Measurements from ENCODE around the gene TMEM183A.

DNA sequence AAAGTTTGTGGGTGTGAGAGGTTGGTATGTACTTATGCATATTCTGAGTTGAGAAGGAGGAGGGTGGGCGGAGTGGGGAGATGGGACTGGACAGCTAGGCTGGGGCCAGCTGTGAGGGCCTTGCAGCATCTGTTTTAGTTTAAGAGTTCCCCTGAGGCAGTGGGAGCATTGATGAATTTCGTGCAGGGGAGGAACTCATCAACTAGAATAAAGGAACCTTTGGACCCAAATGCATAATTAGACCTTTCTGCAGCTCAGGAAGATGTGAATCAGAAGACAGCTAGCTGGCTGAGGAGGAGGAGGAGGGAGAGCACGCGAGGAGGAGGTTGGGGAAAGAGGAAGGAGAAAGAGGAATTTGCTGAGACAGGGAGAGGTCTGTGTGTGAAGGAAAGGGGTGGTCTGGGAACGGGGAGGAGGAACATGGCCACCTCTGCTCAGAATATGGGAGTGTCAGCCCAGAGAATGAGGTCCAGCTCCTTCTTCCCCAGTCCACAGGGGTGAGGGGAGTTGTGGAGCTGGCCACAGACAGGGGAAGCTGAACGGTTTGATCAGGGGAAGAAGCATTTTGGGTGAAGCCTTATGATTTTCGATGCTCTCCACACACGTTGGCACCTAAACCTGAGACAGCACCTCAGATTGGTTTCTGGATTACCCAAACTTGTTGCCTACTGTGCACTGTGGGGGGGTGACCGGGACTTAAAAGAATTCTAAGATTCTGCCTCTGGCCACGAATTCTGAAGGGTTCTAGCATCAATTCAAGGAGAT is 50.9 kb downstream of the TMEM183A start:
- TF ChIP-seq, protein P1, sequence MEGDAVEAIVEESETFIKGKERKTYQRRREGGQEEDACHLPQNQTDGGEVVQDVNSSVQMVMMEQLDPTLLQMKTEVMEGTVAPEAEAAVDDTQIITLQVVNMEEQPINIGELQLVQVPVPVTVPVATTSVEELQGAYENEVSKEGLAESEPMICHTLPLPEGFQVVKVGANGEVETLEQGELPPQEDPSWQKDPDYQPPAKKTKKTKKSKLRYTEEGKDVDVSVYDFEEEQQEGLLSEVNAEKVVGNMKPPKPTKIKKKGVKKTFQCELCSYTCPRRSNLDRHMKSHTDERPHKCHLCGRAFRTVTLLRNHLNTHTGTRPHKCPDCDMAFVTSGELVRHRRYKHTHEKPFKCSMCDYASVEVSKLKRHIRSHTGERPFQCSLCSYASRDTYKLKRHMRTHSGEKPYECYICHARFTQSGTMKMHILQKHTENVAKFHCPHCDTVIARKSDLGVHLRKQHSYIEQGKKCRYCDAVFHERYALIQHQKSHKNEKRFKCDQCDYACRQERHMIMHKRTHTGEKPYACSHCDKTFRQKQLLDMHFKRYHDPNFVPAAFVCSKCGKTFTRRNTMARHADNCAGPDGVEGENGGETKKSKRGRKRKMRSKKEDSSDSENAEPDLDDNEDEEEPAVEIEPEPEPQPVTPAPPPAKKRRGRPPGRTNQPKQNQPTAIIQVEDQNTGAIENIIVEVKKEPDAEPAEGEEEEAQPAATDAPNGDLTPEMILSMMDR (IDR thresholded peaks at IDR 0.05): no peak
- TF ChIP-seq POLR2A (IDR thresholded peaks at IDR 0.05; ENCODE audit: low read depth) (no peak), POLR2AphosphoS5 (IDR thresholded peaks at IDR 0.05) (no peak)

All from esophagus muscularis mucosa (tissue), 3 donors.